Cardiac fibroblast (primary cell): ENCODE measurements around the gene PDXP.
A peak's percentile ranks its signal among the peaks of the same experiment; 100 is the strongest.

Experiments
- DNase-seq, 2 donors: peaks; one replicate each; pipeline versions ENCODE4 v3.0.0 to v3.0.0-alpha.2; 2010; ENCODE audit warnings: low read depth in 2 of 2
- H3K4me3 ChIP-seq, 2 donors: replicated peaks in 1 of 2; 1 replicate in 1 of 2; 2 replicates in 1 of 2; pipeline ENCODE4 v1.5.1; 2011; ENCODE audit warnings: low read depth in 2 of 2, low read length in 2 of 2, mild to moderate bottlenecking in 2 of 2, moderate library complexity in 1 of 2
- CTCF ChIP-seq: IDR thresholded peaks from one replicate; pipeline ENCODE4 v1.5.1; 2011; ENCODE audit warnings: low read depth, mild to moderate bottlenecking, low read length, inconsistent platforms

The PDXP gene

DNA sequence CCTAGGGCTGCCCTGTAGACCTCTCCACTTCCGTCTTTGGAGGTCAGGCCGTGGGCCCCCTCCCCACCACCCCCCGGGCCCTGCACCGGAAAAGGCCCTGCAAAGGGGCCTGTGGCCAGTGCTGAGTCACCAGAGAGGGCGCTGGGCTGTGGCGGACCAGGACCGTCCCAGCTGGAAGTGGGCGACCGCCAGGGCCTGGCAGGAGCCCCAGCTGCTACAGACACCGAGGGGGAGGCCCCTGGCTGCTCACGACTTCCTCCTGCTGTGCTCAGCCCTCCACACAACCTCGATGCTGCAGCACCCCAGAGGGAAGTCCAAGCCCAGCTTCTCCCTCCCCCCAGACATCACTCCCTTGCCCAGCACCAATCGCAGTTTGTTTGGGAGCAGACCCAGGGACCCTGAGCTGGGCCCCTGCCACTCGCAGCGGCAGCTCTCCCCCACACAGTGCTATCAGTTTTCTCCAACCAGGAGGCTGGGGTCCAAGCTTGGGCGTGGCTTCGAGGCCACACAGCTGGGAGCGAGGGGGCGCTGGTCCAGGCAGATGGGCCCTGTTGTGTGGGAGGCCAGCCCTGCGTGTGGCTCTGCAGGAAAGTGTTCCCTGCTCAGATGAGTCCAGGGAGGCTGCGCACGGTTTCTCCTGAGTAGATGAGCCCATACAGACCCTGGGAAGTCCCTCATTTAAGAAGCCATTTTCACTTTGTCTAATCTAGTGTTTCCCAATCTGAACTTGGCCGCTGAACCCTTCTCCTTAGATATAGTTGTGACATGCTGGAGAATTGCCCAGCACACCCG lies 24.7 kb upstream of the PDXP start:
- peak; percentile 69 to 95 for DNase-seq
- peak; percentile 23 for TF ChIP-seq CTCF
- H3K4me3 ChIP-seq = peak overlapping the region in 1 of 2 donors; percentile 8

GRCh38 chr22:37634417-37634924 lies 24.1 kb upstream of the PDXP start:
- H3K4me3 ChIP-seq = no peak overlapping the region
- DNase-seq = no peak
- TF ChIP-seq CTCF = peak; percentile 26

DNA sequence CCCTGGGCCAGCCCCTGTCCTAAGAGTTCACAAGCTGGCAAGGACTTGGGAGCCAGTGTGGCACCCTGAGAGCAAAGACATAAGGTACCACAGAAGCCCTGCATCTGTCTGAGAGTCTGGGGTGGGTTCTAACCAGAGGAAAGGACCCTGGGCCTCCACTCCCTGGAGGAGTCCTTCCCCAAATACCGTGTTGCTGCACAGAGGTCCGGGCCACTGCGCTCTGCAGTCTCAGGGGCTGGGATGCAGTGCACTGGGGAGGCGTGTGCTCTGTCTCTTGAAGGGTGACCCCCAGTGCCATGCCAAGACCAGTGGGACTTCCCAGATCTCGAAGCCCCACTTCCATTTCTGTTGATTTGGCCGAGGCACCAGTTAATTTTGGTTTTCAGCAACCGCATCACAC lies 23.4 kb upstream of the PDXP start:
- DNase-seq = no peak
- no peak overlapping the region for H3K4me3 ChIP-seq
- TF ChIP-seq CTCF = no peak

- peak; percentile 10 to 89 for DNase-seq
- H3K4me3 ChIP-seq = no peak overlapping the region
- peak; percentile 41 for TF ChIP-seq CTCF
Observed at GRCh38 chr22:37636186-37636948, 22.2 kb upstream of the PDXP start.

- H3K4me3 ChIP-seq = no peak overlapping the region
- no peak for TF ChIP-seq CTCF
Observed at GRCh38 chr22:37636949-37637273, 21.6 kb upstream of the PDXP start.

DNA sequence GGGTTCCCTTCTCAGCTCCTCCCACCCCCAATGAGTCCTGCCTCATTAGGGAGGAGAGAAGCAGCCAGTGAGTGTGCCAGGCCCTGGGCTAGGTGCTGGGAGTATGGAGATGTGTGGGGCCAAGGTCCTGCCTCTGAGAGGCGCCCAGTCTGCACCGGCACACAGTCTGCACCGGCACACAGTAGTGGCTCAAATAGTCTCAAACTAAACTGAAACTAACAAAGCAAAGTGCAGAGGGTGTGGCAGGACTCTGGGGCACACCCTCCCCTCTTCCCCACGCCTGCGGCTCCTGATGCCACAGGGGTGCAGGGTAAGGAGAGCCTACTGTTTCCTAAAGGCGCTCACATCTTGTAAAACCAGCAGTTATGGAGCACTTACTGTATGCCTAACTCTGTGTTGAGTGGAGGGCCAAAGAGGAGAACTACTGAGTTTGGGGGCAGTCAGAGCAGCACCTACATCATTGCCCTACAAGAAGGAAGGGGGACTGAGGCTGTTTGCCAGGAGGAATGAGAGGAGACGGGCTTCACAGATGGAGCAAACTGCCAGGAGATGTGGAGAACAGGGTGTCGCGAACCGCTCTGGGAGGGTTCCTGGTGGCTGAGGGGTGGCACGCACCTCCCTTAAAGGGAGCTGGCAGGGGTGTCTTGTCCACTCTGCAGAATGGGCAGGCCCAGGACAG lies 20.0 kb upstream of the PDXP start:
- H3K4me3 ChIP-seq = peak overlapping the region in 1 of 2 donors; percentile 62
- DNase-seq = no peak

More at GRCh38 chr22:37636949-37637273, 21.6 kb upstream of the PDXP start:
- DNase-seq = no peak

More for the DNA sequence above, 20.0 kb upstream of the PDXP start:
- TF ChIP-seq CTCF = no peak
